Neural cell (in vitro differentiated cells): ENCODE measurements around the gene JAZF1. TPM values are rescaled to one million over a fixed set of nuclear protein-coding genes. Genes with fewer than 3 reads are reported as not detected.

Experiments
- H2AFZ ChIP-seq: fragments of 200-600, 300-800 bp; sonication (generic), shearing (Covaris generic); 2 replicates; pipeline ENCODE4 v1.6.0; 2014; ENCODE audit warnings: low read depth, mild to moderate bottlenecking, antibody characterized with exemption, low read length, moderate library complexity
- H3F3A ChIP-seq: fragments of 200-600 bp; shearing (Covaris generic); 2 replicates; pipeline ENCODE4 v1.6.1; 2016; ENCODE audit warnings: mild to moderate bottlenecking, moderate library complexity, mixed read lengths, antibody characterized with exemption, low read length; ENCODE audit not compliant: insufficient read depth, poor library complexity, severe bottlenecking
- H3K27ac ChIP-seq: fragments of 200-600, 300-800 bp; sonication (generic), shearing (Covaris generic); 2 replicates; pipeline ENCODE4 v1.5.1; 2014; ENCODE audit warnings: mild to moderate bottlenecking, low read length, moderate library complexity
- H3K27me3 ChIP-seq: fragments of 300-800, 200-600 bp; sonication (generic), shearing (Covaris generic); 2 replicates; pipeline ENCODE4 v1.6.0; 2014; ENCODE audit warnings: mild to moderate bottlenecking, low read depth, low read length, moderate library complexity; ENCODE audit not compliant: insufficient read depth
- H3K36me3 ChIP-seq: fragments of 300-800, 200-600 bp; sonication (generic), shearing (Covaris generic); 2 replicates; pipeline ENCODE4 v1.5.1; 2014; ENCODE audit warnings: mild to moderate bottlenecking, antibody characterized with exemption, low read length, moderate library complexity; ENCODE audit not compliant: insufficient read depth
- H3K4me2 ChIP-seq: fragments of 300-800, 200-600 bp; sonication (generic), shearing (Covaris generic); 2 replicates; pipeline ENCODE4 v1.6.0; 2014; ENCODE audit warnings: mild to moderate bottlenecking, low read length
- H3K4me3 ChIP-seq: fragments of 300-800, 200-600 bp; sonication (generic), shearing (Covaris generic); 2 replicates; pipeline ENCODE4 v1.5.1; 2014; ENCODE audit warnings: mild to moderate bottlenecking, low read length, moderate library complexity
- H3K79me2 ChIP-seq: fragments of 200-600 bp; shearing (Covaris generic); replicated peaks from 2 replicates; pipeline ENCODE4 v1.6.0; 2014; ENCODE audit warnings: mild to moderate bottlenecking, low read length, moderate library complexity; ENCODE audit not compliant: insufficient read depth
- H3K9ac ChIP-seq: fragments of 300-800, 200-600 bp; sonication (generic), shearing (Covaris generic); 2 replicates; pipeline ENCODE4 v1.6.1; 2016; ENCODE audit warnings: mild to moderate bottlenecking, low read length, mixed read lengths
- H3K9me2 ChIP-seq: fragments of 200-600 bp; shearing (Covaris generic); 2 replicates; pipeline ENCODE4 v1.6.1; 2016; ENCODE audit warnings: mild to moderate bottlenecking, low read length, mixed read lengths; ENCODE audit not compliant: insufficient read depth
- H3K9me3 ChIP-seq: fragments of 200-600, 300-800 bp; sonication (generic), shearing (Covaris generic); 2 replicates; pipeline ENCODE4 v1.6.1; 2016; ENCODE audit warnings: mild to moderate bottlenecking, mixed run types, low read length, moderate library complexity, mixed read lengths
- H4K20me1 ChIP-seq: fragments of 200-600 bp; shearing (Covaris generic); 2 replicates; pipeline ENCODE4 v1.6.1; 2016; ENCODE audit warnings: mild to moderate bottlenecking, mixed run types; ENCODE audit not compliant: insufficient read depth
- CTCF ChIP-seq: fragments of 450-650 bp; IDR thresholded peaks from 2 replicates; pipeline ENCODE4 v1.5.1; 2014; ENCODE audit warnings: antibody characterized with exemption, mild to moderate bottlenecking, moderate library complexity; ENCODE audit not compliant: poor library complexity, severe bottlenecking
- EP300 ChIP-seq: fragments of 450-650 bp; conservative IDR thresholded peaks from 2 replicates; pipeline ENCODE4 v1.6.1; 2014; ENCODE audit warnings: antibody characterized with exemption, mild to moderate bottlenecking, moderate library complexity; ENCODE audit not compliant: poor library complexity, severe bottlenecking
- EZH2 ChIP-seq: fragments of 200-600, 300-800 bp; shearing (Covaris generic), sonication (generic); IDR thresholded peaks from 2 replicates; pipeline ENCODE4 v1.6.1; 2014; ENCODE audit warnings: antibody characterized with exemption, low read length, borderline replicate concordance, mild to moderate bottlenecking; ENCODE audit not compliant: insufficient read depth, poor library complexity, severe bottlenecking
- MXI1 ChIP-seq: fragments of 450-650 bp; conservative IDR thresholded peaks from 2 replicates; pipeline ENCODE4 v1.6.1; 2014; ENCODE audit warnings: antibody characterized with exemption, mild to moderate bottlenecking; ENCODE audit not compliant: poor library complexity, severe bottlenecking
- POLR2AphosphoS5 ChIP-seq: IDR thresholded peaks from 2 replicates; pipeline ENCODE4 v1.6.1; 2012
- RAD21 ChIP-seq: fragments of 450-650 bp; conservative IDR thresholded peaks from 2 replicates; pipeline ENCODE4 v1.6.1; 2014; ENCODE audit warnings: antibody characterized with exemption, mild to moderate bottlenecking, moderate library complexity
- SMC3 ChIP-seq: fragments of 450-650 bp; conservative IDR thresholded peaks from 2 replicates; pipeline ENCODE4 v1.6.1; 2014; ENCODE audit warnings: antibody characterized with exemption, mild to moderate bottlenecking, moderate library complexity; ENCODE audit not compliant: poor library complexity
- TAF1 ChIP-seq: IDR thresholded peaks from 2 replicates; pipeline ENCODE4 v1.6.1; 2012; ENCODE audit warnings: low read depth
- polyA plus RNA-seq: library from polyadenylated mRNA; depleted of rRNA; stranded (reverse); fragments of >200 nt; gene quantifications from 2 replicates; pipeline ENCODE4 v1.2.3, GENCODE V29; 2014
- TF ChIP-seq, protein P1 (sequence below): IDR thresholded peaks from 2 replicates; pipeline ENCODE4 v1.6.1; 2012; ENCODE audit warnings: borderline replicate concordance

Gene JAZF1
- polyA plus RNA-seq, 1 donor from 2014 or later: 29.5 TPM

GRCh38 chr7:27991006-27991528, 189.5 kb downstream of the JAZF1 start:
- H3K36me3 ChIP-seq: no peaks in the 10 kb centered on the region
- no peak overlapping the region for H3K4me2 ChIP-seq
- TF ChIP-seq, protein P1, sequence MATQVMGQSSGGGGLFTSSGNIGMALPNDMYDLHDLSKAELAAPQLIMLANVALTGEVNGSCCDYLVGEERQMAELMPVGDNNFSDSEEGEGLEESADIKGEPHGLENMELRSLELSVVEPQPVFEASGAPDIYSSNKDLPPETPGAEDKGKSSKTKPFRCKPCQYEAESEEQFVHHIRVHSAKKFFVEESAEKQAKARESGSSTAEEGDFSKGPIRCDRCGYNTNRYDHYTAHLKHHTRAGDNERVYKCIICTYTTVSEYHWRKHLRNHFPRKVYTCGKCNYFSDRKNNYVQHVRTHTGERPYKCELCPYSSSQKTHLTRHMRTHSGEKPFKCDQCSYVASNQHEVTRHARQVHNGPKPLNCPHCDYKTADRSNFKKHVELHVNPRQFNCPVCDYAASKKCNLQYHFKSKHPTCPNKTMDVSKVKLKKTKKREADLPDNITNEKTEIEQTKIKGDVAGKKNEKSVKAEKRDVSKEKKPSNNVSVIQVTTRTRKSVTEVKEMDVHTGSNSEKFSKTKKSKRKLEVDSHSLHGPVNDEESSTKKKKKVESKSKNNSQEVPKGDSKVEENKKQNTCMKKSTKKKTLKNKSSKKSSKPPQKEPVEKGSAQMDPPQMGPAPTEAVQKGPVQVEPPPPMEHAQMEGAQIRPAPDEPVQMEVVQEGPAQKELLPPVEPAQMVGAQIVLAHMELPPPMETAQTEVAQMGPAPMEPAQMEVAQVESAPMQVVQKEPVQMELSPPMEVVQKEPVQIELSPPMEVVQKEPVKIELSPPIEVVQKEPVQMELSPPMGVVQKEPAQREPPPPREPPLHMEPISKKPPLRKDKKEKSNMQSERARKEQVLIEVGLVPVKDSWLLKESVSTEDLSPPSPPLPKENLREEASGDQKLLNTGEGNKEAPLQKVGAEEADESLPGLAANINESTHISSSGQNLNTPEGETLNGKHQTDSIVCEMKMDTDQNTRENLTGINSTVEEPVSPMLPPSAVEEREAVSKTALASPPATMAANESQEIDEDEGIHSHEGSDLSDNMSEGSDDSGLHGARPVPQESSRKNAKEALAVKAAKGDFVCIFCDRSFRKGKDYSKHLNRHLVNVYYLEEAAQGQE: no peak
- TF ChIP-seq MXI1: no peak
- TF ChIP-seq CTCF: no peak
- TF ChIP-seq EP300: no peak
- no peak for TF ChIP-seq SMC3
- TF ChIP-seq TAF1: no peak
- no peak for TF ChIP-seq POLR2AphosphoS5
- TF ChIP-seq RAD21: no peak
- no peak for TF ChIP-seq EZH2
- H3K27me3 ChIP-seq: no peaks in the 10 kb centered on the region
- no peaks in the 10 kb centered on the region for H3K9me2 ChIP-seq
- peaks cover 3% of the 10 kb centered on the region for H3K9me3 ChIP-seq
- H3F3A ChIP-seq: no peaks in the 10 kb centered on the region
- no peak overlapping the region for H2AFZ ChIP-seq
- H3K9ac ChIP-seq: no peak overlapping the region
- H3K4me3 ChIP-seq: no peak overlapping the region
- no peak overlapping the region for H3K27ac ChIP-seq
- H4K20me1 ChIP-seq: no peaks in the 10 kb centered on the region
- no peaks in the 10 kb centered on the region for H3K79me2 ChIP-seq

- H3K36me3 ChIP-seq: no peaks in the 10 kb centered on the region
- no peaks in the 10 kb centered on the region for H3K9me3 ChIP-seq
- no peaks in the 10 kb centered on the region for H4K20me1 ChIP-seq
- no peak overlapping the region for H2AFZ ChIP-seq
- no peaks in the 10 kb centered on the region for H3K79me2 ChIP-seq
- H3F3A ChIP-seq: no peaks in the 10 kb centered on the region
- H3K27ac ChIP-seq: no peak overlapping the region
- TF ChIP-seq, protein P1: no peak
- TF ChIP-seq EP300: no peak
- TF ChIP-seq SMC3: no peak
- TF ChIP-seq TAF1: no peak
- TF ChIP-seq EZH2: no peak
- no peak overlapping the region for H3K4me2 ChIP-seq
- H3K4me3 ChIP-seq: no peak overlapping the region
- H3K9ac ChIP-seq: no peak overlapping the region
- no peaks in the 10 kb centered on the region for H3K27me3 ChIP-seq
- H3K9me2 ChIP-seq: no peaks in the 10 kb centered on the region
Measured at GRCh38 chr7:27976531-27976930, 204.1 kb downstream of the JAZF1 start.
